ENCODE data around the gene GALNT13. TPM values are rescaled to one million over a fixed set of nuclear protein-coding genes. Genes with fewer than 3 reads are reported as not detected.

GALNT13 gene
- total and polyA plus RNA-seq, 10 of the 15 experiments (the other 5 are each of a cell fraction or from before 2014, with no cell fraction given): 0.04 TPM; not detected in 9

DNA sequence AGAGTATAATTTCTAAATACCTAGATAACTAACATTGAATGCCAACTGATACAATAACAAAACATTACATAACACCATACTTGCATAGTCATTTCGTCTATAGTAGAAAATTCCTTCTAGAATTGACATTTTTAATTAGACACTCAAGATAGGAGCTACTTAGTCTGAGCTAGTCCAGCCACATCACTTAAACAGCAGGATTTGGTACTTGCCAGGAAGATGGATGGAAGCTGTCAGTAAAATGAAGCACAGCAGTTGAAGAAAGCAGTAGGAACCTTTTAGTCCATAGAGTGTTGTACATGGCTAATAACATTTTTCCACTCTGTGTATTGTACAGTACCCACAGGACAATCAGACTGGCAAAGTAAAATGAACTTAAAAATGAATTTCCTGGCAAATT lies 372.0 kb downstream of the GALNT13 start (continued):
- no peak for TF ChIP-seq MLLT1 (IDR thresholded peaks at IDR 0.05)
- TF ChIP-seq BCLAF1 (IDR thresholded peaks at IDR 0.05): no peak
- TF ChIP-seq, protein P1, sequence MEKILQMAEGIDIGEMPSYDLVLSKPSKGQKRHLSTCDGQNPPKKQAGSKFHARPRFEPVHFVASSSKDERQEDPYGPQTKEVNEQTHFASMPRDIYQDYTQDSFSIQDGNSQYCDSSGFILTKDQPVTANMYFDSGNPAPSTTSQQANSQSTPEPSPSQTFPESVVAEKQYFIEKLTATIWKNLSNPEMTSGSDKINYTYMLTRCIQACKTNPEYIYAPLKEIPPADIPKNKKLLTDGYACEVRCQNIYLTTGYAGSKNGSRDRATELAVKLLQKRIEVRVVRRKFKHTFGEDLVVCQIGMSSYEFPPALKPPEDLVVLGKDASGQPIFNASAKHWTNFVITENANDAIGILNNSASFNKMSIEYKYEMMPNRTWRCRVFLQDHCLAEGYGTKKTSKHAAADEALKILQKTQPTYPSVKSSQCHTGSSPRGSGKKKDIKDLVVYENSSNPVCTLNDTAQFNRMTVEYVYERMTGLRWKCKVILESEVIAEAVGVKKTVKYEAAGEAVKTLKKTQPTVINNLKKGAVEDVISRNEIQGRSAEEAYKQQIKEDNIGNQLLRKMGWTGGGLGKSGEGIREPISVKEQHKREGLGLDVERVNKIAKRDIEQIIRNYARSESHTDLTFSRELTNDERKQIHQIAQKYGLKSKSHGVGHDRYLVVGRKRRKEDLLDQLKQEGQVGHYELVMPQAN (conservative IDR thresholded peaks at IDR 0.05): no peak
- TF ChIP-seq ZNF24 (IDR thresholded peaks at IDR 0.05): no peak
- TF ChIP-seq CHD2 (IDR thresholded peaks at IDR 0.05; ENCODE audit: borderline replicate concordance, low read depth, low read length): no peak

- ChIA-PET RAD21 (ENCODE audit: unreplicated experiment) (no interaction called here), CTCF (no interaction called here), SMC1A (ENCODE audit: uncharacterized antibody, unreplicated experiment) (no interaction called here), POLR2A (no interaction called here)
- in situ Hi-C loops (cut with MboI) (no loop called here), intact Hi-C loops (cut with micrococcal nuclease; ENCODE audit: unreplicated experiment) (no loop called here)
- H3K9me3 ChIP-seq (replicated peaks; ENCODE audit: control insufficient read depth, insufficient read depth, low read length): no peaks in the 10 kb centered on the region
- WGBS (ENCODE audit: insufficient coverage, insufficient replicate concordance, low lambda C conversion rate, missing lambda C conversion rate): 40% methylated on average over 3 of the region's 3 CpGs
- ATAC-seq: no peak
- no peak for TF ChIP-seq BACH1 (IDR thresholded peaks at IDR 0.05; ENCODE audit: borderline replicate concordance)
- H3K27ac ChIP-seq (ENCODE audit: control insufficient read depth, insufficient read depth): no peak overlapping the region
- H3K4me1 ChIP-seq (ENCODE audit: control insufficient read depth, insufficient read depth, low read length): no peaks in the 10 kb centered on the region
- no peak overlapping the region for H3K4me3 ChIP-seq
- no peaks in the 10 kb centered on the region for H3K36me3 ChIP-seq (ENCODE audit: control insufficient read depth in 2 of 2, insufficient read depth in 2 of 2, low read length in 1 of 2)
- no peaks in the 10 kb centered on the region for H4K20me1 ChIP-seq (ENCODE audit: control insufficient read depth, insufficient read depth)
- no peaks in the 10 kb centered on the region for H3K79me2 ChIP-seq (ENCODE audit: control insufficient read depth, insufficient read depth, low read length)
- no peak for DNase-seq (ENCODE audit: low read depth, low spot score)
- no peak for FAIRE-seq
- no peak overlapping the region for H2AFZ ChIP-seq (ENCODE audit: control insufficient read depth, low read depth, low read length)
- no peak overlapping the region for H3K4me2 ChIP-seq (ENCODE audit: control insufficient read depth, insufficient read depth)
- H3K27me3 ChIP-seq (replicated peaks in 1 of 2; ENCODE audit: control insufficient read depth in 2 of 2, insufficient read depth in 2 of 2, low read length in 1 of 2): no peaks in the 10 kb centered on the region
- BruUV-seq (replicated peaks): no TSS peak
- H3K9ac ChIP-seq (ENCODE audit: control insufficient read depth, insufficient read depth, low read length): no peak overlapping the region
These were observed 373.2 kb downstream of the GALNT13 start for GRCh38 chr2:154244932-154245331.

All from GM12878 (cell line).